Middle frontal gyrus (tissue), 1 donor: Measurements from ENCODE around the gene TMEM236.
"Not testable (repeated sequence)": the region's sequence is repeated elsewhere in the genome, so short reads cannot be mapped to it uniquely, and the experiment has no call there.

Experiments
- DNase-seq: peaks from one replicate; pipeline ENCODE4 v3.0.0-alpha.2; 2015; ENCODE audit warnings: low spot score; ENCODE audit errors: extremely low spot score

Gene TMEM236, protein sequence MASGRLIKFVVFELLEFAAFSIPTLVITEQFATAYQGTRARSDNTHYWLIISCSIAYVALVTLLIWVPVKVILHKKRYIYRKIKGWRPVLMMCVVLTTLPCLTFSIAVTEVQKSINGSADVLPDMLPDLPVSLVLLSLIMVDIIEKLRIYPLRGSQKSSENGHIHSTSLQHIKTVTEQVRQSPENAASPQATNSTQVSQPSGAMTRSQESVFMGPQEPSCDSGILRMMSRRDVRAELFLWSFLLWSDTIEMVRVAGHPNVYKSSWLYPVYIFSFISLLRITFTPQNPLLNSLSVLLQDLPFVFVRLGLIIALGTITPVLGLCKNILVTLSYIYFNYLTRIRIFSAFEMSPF

DNA sequence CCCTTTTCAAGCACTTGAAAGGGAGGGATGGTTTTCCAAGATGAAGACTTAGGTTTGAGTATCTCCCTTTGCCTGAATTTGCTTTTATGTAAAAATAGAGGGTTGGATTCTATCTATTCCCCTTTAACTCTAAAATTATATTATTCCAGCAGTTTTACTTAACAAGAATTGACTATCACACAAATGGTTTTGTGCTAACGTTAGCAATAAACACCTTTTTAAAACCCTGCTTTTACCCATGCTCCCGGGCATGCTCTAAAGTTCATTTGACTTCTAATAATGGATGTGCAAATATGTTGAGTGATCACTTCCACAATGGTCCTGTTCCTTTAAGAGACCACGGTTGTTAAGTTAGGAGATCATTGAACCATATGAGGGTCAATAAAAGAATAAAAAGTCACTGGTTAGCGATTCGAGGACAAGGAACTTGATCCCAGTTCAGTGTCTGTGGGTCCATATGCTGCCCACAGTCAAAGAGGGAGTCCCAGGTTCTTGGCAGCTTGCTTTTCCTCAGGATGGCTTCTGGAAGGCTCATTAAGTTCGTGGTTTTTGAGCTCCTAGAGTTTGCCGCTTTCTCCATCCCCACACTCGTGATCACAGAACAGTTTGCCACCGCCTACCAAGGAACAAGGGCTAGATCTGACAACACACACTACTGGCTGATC, at the start of gene TMEM236:
TSS of gene TMEM236 (plus strand) at position 421 of the 665 bp plus-strand sequence. CDS start at position 516, 95 bp downstream.
- no peak for DNase-seq

DNA sequence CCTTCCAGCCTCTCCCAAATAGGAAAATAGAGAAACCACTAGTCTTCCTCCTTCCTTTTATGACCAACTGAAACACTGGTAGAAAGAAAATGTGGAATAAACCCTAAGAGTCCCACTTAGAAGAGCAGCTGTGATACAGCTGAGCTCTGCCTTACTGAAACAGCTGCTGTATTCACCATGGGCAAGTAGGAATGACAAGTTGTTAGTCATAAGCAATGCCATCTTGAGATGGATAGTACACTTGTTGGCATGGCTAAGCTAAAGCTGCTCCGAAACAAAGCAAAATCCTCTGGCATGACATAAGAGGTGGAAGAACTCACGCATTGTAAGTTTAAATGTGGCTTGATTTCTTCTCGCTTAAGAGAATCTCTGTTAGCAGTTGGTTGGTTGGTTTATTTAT, 48.3 kb upstream of the TMEM236 start:
- no peak for DNase-seq

DNA sequence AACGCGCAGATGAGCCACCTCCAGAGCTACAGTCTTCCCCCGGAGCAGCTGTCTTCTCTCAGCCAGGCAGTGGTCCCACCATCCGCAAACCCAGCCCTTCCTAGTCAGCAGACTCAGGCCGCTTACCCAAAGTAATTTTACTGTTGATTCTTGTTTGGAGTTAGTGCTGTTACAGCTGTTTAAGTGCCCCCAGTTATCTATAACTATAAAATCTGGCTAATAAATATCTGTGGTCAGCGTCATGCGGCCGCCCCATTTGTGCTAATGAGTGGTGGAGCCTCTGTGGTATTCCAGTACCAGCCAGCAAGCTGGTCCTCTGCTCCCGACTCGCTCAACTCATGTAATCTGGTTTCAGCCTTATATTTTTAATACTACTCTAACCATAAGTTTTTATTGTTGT, 43.2 kb upstream of the TMEM236 start:
- DNase-seq, result no peak

DNA sequence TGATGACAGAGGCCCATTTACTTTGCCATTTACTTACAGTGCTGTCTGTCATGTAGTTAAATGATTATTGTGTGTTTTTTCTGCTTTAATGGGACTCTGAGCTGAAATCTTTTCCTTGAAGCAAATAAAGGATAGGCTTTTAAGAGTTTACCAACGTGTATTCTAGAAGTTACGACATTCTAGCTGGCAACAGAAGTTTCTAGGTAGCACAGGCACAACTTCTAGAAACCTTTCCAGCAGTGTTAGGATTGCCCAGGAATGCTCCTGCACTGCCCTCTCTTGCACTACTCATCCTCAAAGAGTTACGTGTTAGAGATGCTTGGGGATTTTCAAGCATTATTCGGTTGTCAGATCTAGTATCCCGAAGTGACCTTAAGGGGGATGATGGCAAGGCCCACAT, 42.5 kb upstream of the TMEM236 start:
- DNase-seq, result no peak

DNA sequence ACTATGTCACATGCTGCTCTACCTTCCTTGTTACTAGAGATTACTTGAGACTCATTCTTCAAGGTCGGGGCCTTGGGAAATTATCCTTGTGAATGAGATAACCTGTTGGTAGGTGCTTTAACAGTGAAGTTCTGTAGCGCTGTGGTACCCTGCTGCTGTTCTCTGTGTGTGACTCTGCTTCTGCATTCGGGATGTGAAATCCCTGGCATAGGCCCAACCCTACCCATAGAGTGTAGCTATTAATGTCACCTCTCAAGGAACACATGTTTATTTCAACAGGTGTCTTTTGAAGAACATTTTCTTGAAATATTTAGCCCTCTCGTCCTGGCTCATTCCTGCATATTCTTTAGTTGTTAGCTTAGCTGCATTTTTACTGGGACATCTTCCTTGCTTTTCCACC, 41.8 kb upstream of the TMEM236 start:
- no peak for DNase-seq

DNA sequence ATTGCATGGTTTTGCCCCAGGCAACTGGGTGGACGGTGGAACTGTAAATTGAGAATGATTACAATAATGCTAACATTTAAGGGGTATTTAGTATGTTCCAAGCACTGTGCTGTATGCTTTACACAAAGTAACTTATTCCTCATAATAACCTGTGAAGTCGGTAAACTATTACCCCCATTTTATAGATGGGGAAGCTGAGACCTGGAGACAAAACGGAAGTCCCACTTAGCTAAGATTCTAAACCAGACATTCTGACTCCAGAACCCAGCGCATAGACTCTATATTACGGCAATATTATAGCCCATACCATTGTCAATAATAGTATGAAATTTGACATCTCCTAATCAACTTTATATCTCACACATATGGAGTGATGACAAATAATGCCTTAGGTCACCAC, 39.9 kb upstream of the TMEM236 start:
- DNase-seq, result no peak

DNA sequence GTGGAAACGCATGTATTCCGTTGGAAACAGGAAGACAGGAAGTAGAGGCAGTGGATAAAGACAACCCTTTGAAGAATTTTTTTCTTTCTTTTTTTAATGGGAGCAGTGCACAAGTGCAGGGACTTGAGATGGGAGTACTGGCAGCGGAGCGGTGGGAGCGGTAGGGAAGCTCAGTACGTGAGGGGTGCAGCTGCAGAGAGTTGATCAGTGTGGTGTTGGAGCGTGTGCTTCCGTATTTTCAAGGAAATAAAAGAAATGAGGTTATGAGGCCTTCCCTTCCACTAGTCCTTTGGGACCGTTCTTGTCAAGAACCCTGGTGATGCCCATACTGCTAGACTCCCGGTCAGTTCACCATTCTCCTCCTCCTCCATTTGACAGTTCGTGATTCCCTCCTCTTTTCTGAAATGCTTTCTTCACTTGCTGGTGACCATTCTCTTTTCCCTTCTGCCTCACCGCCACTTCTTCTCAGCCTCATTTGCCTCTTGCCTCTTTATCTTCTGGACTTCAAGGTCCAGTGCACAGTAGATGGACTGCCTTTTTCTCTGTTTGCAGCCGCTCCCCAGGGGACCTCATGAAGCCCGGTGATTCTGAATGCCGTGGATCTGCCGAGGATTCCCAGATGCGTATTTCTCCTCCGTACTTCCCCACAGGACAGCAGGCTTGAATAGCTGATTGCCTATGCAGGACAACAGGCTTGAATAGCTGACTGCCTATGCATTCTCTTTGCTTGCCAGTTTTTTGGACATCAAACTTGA, 39.1 kb upstream of the TMEM236 start:
- DNase-seq, result no peak

DNA sequence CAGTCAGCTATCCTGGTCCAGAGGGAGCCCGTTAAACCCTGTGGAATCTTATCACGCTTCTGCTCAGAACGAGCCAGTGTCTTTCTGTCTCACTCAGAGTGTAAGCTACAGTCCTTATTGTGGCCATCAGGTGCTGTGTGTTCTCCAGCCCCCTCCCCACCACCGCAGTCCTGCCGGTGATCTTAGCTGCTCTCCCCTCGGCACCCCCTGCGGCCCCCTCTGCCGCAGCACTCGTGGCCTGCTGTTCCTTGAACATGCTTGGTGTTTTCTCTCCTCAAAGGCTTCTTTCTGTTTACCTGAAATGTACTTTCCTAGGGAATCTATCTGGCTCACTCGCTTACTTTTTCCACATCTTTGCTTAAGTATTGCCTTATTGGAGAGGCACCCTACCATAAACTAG, 38.2 kb upstream of the TMEM236 start:
- no peak for DNase-seq

DNA sequence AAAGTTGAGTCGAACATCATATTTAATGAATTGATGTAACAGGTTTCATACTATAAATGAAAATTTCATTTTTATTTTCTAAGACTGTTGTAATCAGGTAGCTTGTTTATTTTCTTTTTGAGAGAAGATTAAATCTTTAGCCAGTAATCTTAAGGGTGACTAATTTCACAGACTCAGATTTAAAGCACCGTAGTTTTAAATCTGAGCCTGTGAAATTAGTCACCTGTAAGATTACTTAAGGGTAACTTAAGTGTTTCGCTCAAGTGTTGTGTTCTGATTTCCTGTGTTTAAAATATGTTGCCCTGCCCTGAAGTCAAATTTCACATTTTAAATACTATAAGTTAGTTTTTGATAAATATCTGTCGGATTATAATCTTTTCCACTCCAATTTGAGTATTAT, 35.8 kb upstream of the TMEM236 start:
- DNase-seq, result no peak

DNA sequence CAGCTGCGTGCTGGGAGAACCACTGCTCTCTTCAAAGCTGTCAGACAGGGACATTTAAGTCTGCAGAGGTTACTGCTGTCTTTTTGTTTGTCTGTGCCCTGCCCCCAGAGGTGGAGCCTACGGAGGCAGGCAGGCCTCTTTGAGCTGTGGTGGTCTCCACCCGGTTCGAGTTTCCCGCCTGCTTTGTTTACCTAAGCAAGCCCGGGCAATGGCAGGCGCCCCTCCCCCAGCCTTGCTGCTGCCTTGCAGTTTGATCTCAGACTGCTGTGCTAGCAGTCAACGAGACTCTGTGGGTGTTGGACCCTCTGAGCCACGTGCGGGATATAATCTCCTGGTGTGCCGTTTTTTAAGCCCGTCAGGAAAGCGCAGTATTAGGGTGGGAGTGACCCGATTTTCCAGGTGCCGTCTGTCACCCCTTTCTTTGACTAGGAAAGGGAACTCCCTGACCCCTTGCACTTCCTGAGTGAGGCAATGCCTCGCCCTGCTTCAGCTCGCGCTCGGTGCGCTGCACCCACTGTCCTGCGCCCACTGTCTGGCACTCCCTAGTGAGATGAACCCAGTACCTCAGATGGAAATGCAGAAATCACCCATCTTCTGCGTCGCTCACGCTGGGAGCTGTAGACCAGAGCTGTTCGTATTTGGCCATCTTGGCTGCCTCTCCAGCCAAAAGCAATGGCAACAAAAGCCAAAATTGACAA, 29.5 kb upstream of the TMEM236 start:
- not testable (repeated sequence) for DNase-seq

DNA sequence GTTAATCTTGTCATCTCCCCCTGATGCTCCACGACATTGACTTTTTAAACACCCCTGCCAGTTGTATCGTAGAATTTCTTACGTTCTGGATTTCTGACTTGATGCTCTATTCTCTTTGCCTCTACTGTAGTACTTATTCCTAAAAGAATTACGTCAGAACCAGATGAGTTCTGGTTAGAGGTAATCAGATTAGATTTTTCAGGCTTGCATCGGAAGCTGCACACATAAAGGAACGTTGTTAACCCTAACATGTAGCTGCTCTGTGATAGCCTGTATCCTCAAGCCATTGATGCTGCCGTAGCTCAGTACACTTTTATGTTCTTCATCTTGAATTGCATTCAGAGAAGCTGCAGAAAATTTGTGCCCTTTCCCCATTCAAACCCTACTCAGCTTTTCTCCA, 26.3 kb upstream of the TMEM236 start:
- DNase-seq, result no peak

DNA sequence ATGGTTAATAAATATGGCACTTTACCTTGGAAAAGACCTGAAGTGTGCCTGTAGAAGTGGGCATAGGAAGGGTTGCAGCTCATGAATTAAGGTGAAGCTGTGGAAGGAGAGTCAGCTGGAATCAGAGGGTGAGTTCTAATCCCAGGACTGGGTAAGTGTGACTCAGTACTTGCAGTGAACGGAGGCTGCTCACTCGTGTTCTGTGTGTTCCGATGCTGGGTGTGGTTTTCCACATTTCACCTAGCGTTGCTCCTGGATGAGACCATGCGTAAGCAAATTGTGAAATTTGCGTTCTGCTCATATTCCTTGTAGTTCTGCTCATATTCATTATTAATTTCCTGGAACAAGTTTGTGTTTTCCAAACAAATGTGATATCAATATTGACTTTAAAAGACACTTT, 22.4 kb upstream of the TMEM236 start:
- DNase-seq, result no peak

DNA sequence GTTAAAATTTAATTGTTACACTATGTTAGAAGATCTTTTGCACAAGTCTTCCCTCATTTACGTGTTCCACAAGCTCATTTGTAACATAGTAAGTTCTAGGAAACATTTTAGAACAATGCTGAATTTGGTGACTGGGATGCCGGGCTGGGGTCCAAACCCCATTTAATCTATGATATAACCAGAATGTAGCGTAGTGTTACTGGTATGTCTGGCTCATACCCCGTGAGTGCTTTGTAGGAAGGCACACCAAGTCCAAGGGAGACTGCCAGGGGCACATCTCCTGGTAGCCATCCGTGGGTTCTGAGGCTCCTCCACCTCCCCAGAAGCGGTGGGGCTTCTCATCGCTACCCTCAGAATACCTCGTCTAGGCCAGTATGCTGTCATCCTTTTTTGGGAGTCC, 21.3 kb upstream of the TMEM236 start:
- DNase-seq, result no peak

DNA sequence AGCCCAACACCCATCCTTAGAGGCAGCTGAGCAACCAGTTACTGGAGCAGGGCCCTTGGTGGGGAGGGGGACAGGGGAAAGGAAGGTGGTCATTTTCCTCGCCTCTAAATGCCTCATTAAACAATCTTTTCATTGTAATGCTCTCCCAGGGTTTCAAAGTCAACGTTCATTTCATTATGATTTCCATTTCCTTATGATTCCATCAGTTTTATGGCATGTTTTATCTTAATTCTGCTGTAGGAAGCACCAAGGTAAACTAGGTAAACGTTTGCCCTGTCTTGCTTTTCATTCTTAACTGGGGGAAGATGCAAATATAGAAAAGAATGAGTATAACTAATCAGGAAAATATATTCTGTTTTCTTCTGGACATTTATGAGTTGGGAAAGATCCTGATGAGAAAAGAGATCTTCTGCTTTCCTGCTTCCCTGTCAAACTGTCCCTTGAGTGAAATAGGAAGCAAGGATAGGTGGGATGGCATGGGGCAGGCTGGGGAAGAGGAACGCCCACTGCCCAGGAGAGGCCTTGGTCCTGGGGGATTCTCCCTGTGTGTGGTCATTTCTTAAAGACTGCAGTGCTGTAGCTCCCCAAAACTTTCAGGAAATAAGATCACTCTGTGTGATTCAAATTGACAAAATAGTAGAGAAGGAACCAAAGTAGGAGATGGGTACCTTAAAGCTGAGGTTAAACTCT, 20.5 kb upstream of the TMEM236 start:
- DNase-seq, result no peak

DNA sequence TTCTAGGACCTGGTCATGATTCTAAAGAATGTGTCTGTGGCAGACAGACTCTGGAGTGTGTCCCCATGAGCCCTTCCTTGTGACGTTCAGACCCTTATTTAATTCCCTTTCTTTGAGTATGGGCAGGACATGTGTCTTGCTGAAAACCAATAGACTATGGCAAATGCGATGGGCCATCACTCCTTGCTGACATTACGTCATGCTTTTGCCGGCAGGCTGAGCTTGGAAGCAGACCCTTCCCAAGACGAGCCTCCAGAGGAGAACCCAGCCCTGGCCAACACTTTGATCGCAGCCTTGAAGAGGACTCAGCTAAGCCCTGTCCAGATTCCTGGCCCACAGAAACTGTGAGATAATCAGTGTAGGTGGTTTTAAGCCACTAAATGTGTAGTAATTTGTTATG, 18.4 kb upstream of the TMEM236 start:
- DNase-seq, result no peak

DNA sequence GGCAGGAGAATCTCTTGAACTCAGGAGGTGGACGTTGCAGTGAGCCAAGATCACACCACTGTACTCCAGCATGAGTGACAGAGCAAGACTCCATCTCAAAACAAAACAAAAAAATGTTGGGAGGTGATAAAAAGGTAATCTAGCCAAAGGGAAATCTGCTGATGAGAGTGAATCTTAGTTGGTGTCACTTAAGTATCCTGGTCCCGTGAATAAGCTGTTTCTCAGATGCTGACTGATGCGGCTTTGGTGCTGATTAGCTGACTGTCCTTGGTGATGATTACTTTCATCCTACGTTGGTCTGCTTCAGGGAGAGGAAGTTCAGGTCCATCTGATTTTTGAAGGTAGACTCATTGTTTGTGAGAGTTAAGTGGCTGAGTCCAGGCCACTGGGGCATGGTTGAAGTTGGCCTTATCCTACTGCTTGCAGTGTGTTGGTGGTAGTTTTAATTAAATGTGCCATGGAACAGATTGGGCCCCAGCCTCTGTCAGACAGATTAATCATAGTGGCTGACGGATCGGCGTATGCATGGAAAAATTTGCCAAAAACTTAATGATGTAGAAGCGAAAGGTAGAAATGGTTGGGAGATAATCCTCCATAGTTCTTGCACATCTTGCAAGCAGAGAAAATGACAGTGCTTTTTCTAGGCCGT, 17.4 kb upstream of the TMEM236 start:
- DNase-seq, result no peak

DNA sequence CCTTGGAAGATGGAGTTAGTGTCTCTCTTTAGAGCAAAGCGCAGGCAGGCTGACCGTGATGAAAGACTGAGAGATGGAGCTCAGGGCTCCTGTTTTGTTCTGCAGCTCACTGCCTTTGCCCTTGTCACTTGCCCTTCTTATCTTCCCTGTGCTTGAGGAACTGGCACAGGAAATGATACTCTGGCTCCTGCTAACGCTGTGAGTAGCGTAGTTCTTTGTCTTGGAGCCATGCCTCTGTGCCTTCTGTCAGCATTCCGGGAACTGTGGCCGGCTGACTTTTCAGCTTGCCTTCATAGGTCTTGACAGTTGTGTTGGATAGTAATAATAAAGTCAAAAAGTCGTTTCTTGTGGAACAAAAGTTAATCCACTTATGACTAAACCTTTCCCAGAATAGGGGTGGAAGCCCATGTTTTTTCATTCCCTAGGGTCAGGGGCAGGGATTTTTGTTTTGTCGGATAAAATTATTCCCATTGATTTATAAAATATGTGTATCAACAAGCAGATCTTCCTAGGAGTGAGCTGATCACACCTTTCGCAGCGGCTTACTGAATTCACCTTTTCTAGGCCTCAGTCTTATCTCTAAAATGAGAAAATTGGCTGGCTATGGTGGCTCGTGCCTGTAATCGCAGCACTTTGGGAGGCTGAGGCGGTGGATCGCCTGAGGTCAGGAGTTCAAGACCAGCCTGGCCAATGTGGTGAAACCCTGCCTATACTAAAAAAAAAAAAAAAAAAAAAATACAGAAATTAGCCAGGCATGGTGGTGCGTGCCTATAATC, 16.6 kb upstream of the TMEM236 start:
- DNase-seq, result no peak

DNA sequence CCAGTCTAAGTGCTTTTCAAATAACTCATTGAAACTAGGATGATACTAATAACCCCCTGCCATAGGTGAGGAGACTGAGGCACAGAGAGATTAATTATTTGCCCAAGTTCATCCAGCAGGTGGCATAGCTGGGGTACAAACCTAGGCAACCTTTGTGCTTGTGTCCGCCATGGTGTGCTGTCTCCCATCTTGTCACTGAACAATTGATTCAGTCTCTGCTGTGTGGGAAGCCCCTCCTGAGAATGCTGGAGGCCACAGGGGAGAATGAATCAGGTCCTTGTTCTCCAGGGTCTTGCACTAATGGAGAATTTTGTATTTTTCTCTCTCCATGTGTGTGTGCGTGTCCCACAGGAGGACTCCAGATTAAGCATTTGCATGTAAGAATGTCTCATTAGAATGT, 15.8 kb upstream of the TMEM236 start:
- DNase-seq, result no peak

DNA sequence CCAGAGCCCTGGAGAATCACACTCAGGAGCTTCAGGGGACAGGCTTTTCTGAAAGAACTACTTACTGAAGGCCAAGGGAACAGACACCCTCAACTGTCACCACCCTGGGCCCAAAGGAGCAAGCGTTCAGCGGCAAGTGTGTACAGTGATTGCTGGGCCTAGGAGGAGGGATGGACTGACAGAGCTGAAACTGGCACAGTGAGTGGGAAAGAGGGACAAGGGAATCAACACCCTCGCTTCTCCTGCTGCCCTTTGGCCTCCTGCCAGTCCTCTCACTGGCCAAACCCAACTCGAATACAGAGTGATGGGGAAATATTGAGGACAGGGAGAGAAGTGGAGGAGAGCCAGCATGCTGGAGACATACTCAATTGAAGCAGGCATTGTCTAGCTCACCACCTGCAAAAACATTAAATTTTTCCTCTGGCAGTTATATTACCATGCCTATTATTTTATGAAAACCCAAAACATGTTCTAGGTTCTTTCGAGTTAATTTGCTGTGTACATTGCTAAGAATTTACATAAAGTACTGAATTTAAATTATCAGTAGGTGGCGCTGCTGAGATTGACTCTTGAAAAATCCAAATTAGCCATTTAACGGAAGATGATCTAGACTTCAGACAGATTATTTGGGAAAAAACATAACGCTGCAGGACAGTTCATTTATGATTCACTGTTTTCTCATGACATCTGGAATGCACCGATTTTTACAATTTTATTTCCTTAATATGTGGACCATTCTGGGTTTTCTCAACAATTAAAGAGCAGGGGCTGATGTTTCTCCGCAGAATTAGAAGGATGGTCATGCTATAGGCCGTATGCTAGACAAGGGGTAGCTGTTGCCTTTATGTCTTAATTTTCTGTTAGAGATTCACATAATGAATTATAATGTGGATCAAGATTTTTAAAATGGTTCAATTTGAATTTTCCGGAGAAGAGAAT, 14.7 kb upstream of the TMEM236 start:
- DNase-seq, result no peak
